Measurements from ENCODE around the gene RAPGEF1.

GRCh38 chr9:131697908-131698617 lies 41.8 kb downstream of the RAPGEF1 start:
- no peak for TF ChIP-seq CTCF (IDR thresholded peaks at IDR 0.05; ENCODE audit: insufficient read depth, low read length, poor library complexity, severe bottlenecking)
- no peak for TF ChIP-seq EZH2phosphoT487 (conservative IDR thresholded peaks at IDR 0.05; ENCODE audit: low read length)

Data from SU-DHL-6 (cell line).